Measurements from ENCODE around the gene ODF2.

DNA sequence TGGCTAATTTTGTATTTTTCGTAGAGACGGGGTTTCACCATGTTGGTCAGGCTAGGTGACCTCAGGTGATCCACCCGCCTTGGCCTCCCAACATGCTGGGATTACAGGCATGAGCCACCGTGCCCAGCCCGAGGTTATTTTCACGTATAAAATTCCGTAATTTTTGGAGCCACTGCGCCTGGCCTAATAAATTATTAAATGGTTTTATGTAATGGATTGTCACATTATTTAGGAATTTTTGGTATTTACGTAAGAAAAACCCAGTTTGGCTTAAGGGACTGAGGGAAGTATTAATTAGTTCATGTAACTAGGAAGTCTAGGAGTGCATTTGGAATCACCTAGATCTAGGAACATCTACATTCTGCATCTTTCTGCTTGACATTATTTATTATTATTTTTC, 57.0 kb downstream of the ODF2 start:
- TF ChIP-seq TOX (CRISPR knock-in tag; IDR thresholded peaks at IDR 0.05; ENCODE audit: borderline replicate concordance) (no peak), ISL1 (CRISPR knock-in tag; IDR thresholded peaks at IDR 0.05) (no peak), PPARA (CRISPR knock-in tag; IDR thresholded peaks at IDR 0.05; ENCODE audit: borderline replicate concordance) (no peak), TSHZ2 (CRISPR knock-in tag; IDR thresholded peaks at IDR 0.05) (no peak), ARNTL (CRISPR knock-in tag; IDR thresholded peaks at IDR 0.05; ENCODE audit: borderline replicate concordance, low read depth) (no peak), ZFP3 (CRISPR knock-in tag; IDR thresholded peaks at IDR 0.05) (no peak), RARB (CRISPR knock-in tag; IDR thresholded peaks at IDR 0.05) (no peak), PATZ1 (CRISPR knock-in tag; IDR thresholded peaks at IDR 0.05; ENCODE audit: borderline replicate concordance) (no peak), ZC3H10 (CRISPR knock-in tag; IDR thresholded peaks at IDR 0.05) (no peak), ZNF8 (CRISPR knock-in tag; IDR thresholded peaks at IDR 0.05) (no peak)
- TF ChIP-seq, protein P1, sequence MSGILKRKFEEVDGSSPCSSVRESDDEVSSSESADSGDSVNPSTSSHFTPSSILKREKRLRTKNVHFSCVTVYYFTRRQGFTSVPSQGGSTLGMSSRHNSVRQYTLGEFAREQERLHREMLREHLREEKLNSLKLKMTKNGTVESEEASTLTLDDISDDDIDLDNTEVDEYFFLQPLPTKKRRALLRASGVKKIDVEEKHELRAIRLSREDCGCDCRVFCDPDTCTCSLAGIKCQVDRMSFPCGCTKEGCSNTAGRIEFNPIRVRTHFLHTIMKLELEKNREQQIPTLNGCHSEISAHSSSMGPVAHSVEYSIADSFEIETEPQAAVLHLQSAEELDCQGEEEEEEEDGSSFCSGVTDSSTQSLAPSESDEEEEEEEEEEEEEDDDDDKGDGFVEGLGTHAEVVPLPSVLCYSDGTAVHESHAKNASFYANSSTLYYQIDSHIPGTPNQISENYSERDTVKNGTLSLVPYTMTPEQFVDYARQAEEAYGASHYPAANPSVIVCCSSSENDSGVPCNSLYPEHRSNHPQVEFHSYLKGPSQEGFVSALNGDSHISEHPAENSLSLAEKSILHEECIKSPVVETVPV (CRISPR knock-in tag; IDR thresholded peaks at IDR 0.05), result no peak
